Muscle of leg (tissue), 11 donors: ENCODE measurements around the gene UPK2. TPM values are rescaled to one million over a fixed set of nuclear protein-coding genes. Genes with fewer than 3 reads are reported as not detected.

Experiments used
- DNase-seq: peaks from one replicate; pipeline ENCODE4 v3.0.0; 2013
- H3K27ac ChIP-seq: one replicate; pipeline ENCODE4 v1.5.1; 2013; ENCODE audit warnings: mild to moderate bottlenecking, low read length, control low read depth
- H3K27me3 ChIP-seq: one replicate; pipeline ENCODE4 v1.6.1; 2013; ENCODE audit warnings: low read length; ENCODE audit not compliant: control insufficient read depth, insufficient read depth
- H3K36me3 ChIP-seq: one replicate; pipeline ENCODE4 v1.6.1; 2013; ENCODE audit warnings: low read length; ENCODE audit not compliant: control insufficient read depth, insufficient read depth
- H3K4me1 ChIP-seq: one replicate; pipeline ENCODE4 v1.6.1; 2013; ENCODE audit warnings: low read length; ENCODE audit not compliant: control insufficient read depth, insufficient read depth
- H3K4me3 ChIP-seq: one replicate; pipeline ENCODE4 v1.5.1; 2013; ENCODE audit warnings: low read length, control low read depth
- H3K9me3 ChIP-seq: replicated peaks from 2 replicates; pipeline ENCODE4 v1.6.1; 2013; ENCODE audit warnings: low read depth, low read length; ENCODE audit not compliant: control insufficient read depth
- WGBS: methylation state at CpG from one replicate; pipeline ENCODE4 v1.1.5; 2013; ENCODE audit warnings: missing lambda C conversion rate; ENCODE audit not compliant: insufficient coverage; 5-methylcytosine and 5-hydroxymethylcytosine counted together
- polyA plus RNA-seq, 8 donors: library from polyadenylated mRNA; unstranded; fragments of 120-200 nt; gene quantifications; one replicate each; pipeline versions ENCODE4 v1.2.1 to v1.2.3, GENCODE V29; 2013; ENCODE audit warnings: inconsistent platforms in 1 of 8, low replicate concordance in 1 of 8; ENCODE audit not compliant: insufficient read length in 8 of 8, insufficient read depth in 1 of 8
- total RNA-seq: library from RNA; stranded (reverse); fragments of 120-200 nt; gene quantifications from one replicate; pipeline ENCODE4 v1.2.4, GENCODE V29; 2013

Gene UPK2
- total and polyA plus RNA-seq, 9 donors, result 0.09 to 3.5 (median 1.0) TPM

- Histone ChIP-seq H3K27ac (peak overlapping the region; percentile 88), H3K27me3 (no peaks in the 10 kb centered on the region), H3K4me1 (peaks cover 97% of the 10 kb centered on the region), H3K9me3 (no peaks in the 10 kb centered on the region), H3K4me3 (no peak overlapping the region), H3K36me3 (peaks cover 34% of the 10 kb centered on the region)
- WGBS, result 25% methylated on average over 11 of the region's 23 CpGs
- DNase-seq, result peak; percentile 79
Observed at GRCh38 chr11:118911880-118912741, 44.0 kb upstream of the UPK2 start.

- Histone ChIP-seq H3K36me3 (peaks cover 30% of the 10 kb centered on the region), H3K27me3 (no peaks in the 10 kb centered on the region), H3K4me3 (no peak overlapping the region), H3K9me3 (no peaks in the 10 kb centered on the region), H3K4me1 (peaks cover 97% of the 10 kb centered on the region), H3K27ac (peak overlapping the region; percentile 88)
- no peak for DNase-seq
- 45% methylated on average over 6 of the region's 12 CpGs for WGBS
Observed at GRCh38 chr11:118912742-118913410, 43.2 kb upstream of the UPK2 start.

- Histone ChIP-seq H3K36me3 (peaks cover 24% of the 10 kb centered on the region), H3K27ac (peak overlapping the region; percentile 89), H3K9me3 (no peaks in the 10 kb centered on the region), H3K4me3 (no peak overlapping the region), H3K27me3 (no peaks in the 10 kb centered on the region), H3K4me1 (peaks cover 97% of the 10 kb centered on the region)
- WGBS, result 20% methylated on average over 1 of the region's 9 CpGs
- no peak for DNase-seq
Observed at GRCh38 chr11:118913411-118914125, 42.5 kb upstream of the UPK2 start.

- H3K36me3 ChIP-seq, result peaks cover 22% of the 10 kb centered on the region
- H3K9me3 ChIP-seq, result no peaks in the 10 kb centered on the region
- peaks cover 97% of the 10 kb centered on the region for H3K4me1 ChIP-seq
- 47% methylated on average over 13 of the region's 15 CpGs for WGBS
- H3K27ac ChIP-seq, result peak overlapping the region; percentile 89
- H3K27me3 ChIP-seq, result no peaks in the 10 kb centered on the region
- no peak overlapping the region for H3K4me3 ChIP-seq
- peak; percentile 53 for DNase-seq
Observed at GRCh38 chr11:118914178-118914918, 41.8 kb upstream of the UPK2 start.

- WGBS, result 93% methylated on average over 2 of the region's 4 CpGs
- no peak overlapping the region for H3K4me3 ChIP-seq
Observed at GRCh38 chr11:118914987-118915386, 41.1 kb upstream of the UPK2 start.

GRCh38 chr11:118915396-118915795 lies 40.7 kb upstream of the UPK2 start:
- no peak for DNase-seq
- H3K27me3 ChIP-seq, result no peaks in the 10 kb centered on the region
- H3K9me3 ChIP-seq, result no peaks in the 10 kb centered on the region
- H3K27ac ChIP-seq, result peak overlapping the region; percentile 89
- no peak overlapping the region for H3K4me3 ChIP-seq
- H3K4me1 ChIP-seq, result peaks cover 98% of the 10 kb centered on the region
- WGBS, result no CpG with 5 or more reads among the region's 2 CpGs
- H3K36me3 ChIP-seq, result peaks cover 22% of the 10 kb centered on the region

More at GRCh38 chr11:118914987-118915386, 41.1 kb upstream of the UPK2 start:
- Histone ChIP-seq H3K27me3 (no peaks in the 10 kb centered on the region), H3K27ac (peak overlapping the region; percentile 89), H3K9me3 (no peaks in the 10 kb centered on the region), H3K36me3 (peaks cover 22% of the 10 kb centered on the region), H3K4me1 (peaks cover 97% of the 10 kb centered on the region)
- DNase-seq, result no peak

DNA sequence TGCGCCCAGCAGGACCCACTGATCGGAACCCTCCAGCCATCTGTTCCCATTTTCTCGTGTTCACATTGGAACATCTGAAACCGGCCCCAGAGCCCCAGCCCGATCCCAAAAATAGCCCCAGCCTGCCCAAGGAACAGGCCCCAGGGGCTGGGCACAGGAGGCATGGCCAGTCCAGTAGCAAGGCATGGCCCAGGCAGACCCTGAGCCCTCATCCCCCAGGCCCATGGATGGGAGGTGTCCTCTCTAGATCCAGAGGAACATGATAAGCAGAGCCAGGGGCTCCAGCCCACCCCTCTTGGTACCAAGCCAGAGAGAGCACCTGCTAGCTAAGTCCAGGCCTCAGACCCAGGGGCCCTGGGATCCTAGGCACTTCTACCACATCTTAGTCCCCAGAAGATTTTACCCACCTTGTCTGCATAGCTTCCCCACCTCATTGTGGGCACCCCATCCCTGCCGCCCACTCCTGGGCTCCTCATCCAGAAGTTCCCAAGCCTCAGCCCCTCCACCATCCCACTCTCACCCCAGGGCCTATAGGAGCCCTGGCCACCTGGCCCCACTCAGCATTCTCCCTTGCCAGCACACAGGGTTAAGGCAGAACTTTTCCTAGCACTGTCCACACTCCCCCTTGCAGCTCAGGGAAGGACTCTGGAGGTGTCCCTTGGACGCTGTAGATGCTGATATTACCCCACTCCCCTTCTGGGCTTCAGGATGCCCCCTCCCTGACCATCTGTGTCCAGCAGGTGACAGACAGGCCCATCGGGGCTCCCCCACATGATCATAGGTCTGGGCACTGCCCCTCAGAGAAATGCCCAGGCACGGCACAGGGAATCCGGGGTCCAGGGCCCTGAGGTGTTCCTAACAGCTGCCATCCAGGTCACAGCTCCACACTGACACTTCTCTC lies 39.9 kb upstream of the UPK2 start:
- Histone ChIP-seq H3K9me3 (no peaks in the 10 kb centered on the region), H3K4me3 (no peak overlapping the region), H3K27me3 (no peaks in the 10 kb centered on the region), H3K27ac (peak overlapping the region; percentile 89), H3K4me1 (peaks cover 99% of the 10 kb centered on the region), H3K36me3 (peaks cover 22% of the 10 kb centered on the region)
- WGBS, result 30% methylated on average over 7 of the region's 10 CpGs
- DNase-seq, result peak; percentile 68

- peak overlapping the region; percentile 89 for H3K27ac ChIP-seq
- peaks cover 22% of the 10 kb centered on the region for H3K36me3 ChIP-seq
- 7% methylated on average over 3 of the region's 8 CpGs for WGBS
- DNase-seq, result peak; percentile 52
- no peak overlapping the region for H3K4me3 ChIP-seq
- H3K27me3 ChIP-seq, result no peaks in the 10 kb centered on the region
- H3K9me3 ChIP-seq, result no peaks in the 10 kb centered on the region
- peaks cover 99% of the 10 kb centered on the region for H3K4me1 ChIP-seq
Observed at GRCh38 chr11:118916842-118917388, 39.2 kb upstream of the UPK2 start.
